Upper lobe of left lung (tissue), 4 donors: ENCODE measurements around the gene STOM.

Source experiments
- CTCF ChIP-seq, 6 experiments: fragments of 450-650 bp in 4 of 6; fragments of 200-600 bp in 2 of 6; sonication (generic) in 2 of 6; IDR thresholded peaks; one replicate each; pipeline ENCODE4 v1.5.1; 2016 to 2019; ENCODE audit warnings: antibody characterized with exemption in 6 of 6
- EP300 ChIP-seq, 4 donors: sonication (generic); formaldehyde crosslinking; IDR thresholded peaks; one replicate each; pipeline ENCODE4 v1.5.1; 2017; ENCODE audit warnings: antibody characterized with exemption in 4 of 4, control low read depth in 2 of 4
- POLR2A ChIP-seq, 4 donors: fragments of 450-650 bp; IDR thresholded peaks; one replicate each; pipeline ENCODE4 v1.5.1; 2016 to 2017; ENCODE audit warnings: antibody characterized with exemption in 4 of 4, mild to moderate bottlenecking in 2 of 4

GRCh38 chr9:121289026-121289771, 80.9 kb downstream of the STOM start:
- TF ChIP-seq CTCF (IDR thresholded peaks at IDR 0.05) = no peak
- peak in 1 of 4 donors; percentile 51 for TF ChIP-seq POLR2A (IDR thresholded peaks at IDR 0.05)
- TF ChIP-seq EP300 (IDR thresholded peaks at IDR 0.05) = no peak
